ENCODE results near the gene WDR7.

WDR7 gene

DNA sequence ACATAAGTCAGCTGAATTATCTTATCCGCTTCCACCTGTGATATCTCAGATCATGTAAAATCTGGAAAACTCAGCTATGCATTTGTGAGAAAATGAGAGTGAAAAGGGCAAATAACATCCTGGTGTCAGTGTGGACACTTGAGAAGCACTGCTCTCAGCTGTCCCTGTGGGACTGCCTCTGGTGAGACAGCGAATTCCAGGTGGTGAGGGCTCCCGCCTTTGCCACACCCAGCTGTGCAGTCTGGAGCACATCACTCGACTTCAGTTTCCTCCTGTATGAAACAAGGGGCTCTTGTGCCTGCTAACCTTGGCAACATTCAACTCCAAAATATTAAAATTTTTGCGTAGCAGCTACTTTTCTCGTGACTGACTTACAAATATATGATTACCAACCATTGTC is 300.9 kb downstream of the WDR7 start:
- no peak for DNase-seq

- no peak for DNase-seq
Measured at GRCh38 chr18:56953428-56954198, 302.5 kb downstream of the WDR7 start.

DNA sequence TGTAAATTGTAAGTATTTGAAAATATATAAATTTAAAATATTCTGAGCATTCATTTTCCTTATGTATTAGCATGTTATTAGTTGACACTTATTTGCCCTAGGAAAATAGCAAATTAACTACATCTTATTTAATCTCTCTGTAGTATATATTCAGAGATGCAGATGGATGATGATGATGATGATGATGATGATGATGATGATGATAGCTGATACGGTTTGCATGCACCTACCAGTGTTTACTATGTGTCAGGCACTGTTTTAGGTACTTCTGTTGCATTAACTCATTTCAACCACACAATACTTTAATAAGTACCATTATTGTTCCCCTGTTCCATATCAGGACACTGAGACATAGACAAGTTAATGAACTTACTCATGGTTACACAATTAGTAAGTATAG is 304.3 kb downstream of the WDR7 start:
- no peak for DNase-seq

DNA sequence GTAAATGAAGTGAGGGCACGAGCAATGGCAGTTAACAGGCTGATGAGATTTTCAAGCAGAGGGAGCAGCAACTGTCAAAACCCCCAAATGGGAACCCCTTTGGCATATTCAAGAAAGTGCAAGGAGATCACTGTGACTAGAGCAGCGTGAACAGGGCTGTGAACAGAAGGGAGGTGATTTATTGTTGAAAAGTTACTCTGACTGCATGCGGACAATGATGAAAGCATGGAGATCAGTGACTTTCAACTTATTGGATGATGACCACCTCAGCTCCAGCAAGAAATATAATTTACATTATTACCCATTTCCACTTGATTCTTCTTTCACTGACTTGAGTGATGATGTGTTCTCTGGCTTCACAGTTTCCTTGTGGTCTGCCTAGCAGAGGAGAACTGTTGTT is 308.0 kb downstream of the WDR7 start:
- DNase-seq = no peak

DNA sequence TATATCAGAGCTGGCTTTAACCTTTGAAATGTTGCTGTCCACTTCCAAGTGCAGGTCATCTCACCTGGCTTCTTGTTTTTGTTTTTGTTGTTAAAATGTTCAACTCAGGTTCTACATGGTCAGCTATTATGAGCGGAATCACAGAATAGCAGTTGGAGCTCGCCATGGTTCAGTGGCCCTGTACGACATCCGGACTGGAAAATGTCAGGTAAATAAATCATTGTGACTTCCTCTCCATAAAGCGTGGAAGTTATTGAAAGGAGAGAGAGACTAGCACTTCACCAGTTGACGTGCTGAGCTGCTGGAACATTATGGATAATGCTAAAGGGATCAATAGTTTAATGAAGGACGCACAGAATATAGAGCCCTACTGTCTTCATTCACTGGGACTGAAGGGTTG is 311.2 kb downstream of the WDR7 start:
- DNase-seq = no peak

- no peak for DNase-seq
Measured at GRCh38 chr18:56967035-56967434, 315.9 kb downstream of the WDR7 start.

GRCh38 chr18:56973487-56973886 is 322.3 kb downstream of the WDR7 start:
- no peak for DNase-seq

GRCh38 chr18:56974141-56974540 is 323.0 kb downstream of the WDR7 start:
- no peak for DNase-seq

DNA sequence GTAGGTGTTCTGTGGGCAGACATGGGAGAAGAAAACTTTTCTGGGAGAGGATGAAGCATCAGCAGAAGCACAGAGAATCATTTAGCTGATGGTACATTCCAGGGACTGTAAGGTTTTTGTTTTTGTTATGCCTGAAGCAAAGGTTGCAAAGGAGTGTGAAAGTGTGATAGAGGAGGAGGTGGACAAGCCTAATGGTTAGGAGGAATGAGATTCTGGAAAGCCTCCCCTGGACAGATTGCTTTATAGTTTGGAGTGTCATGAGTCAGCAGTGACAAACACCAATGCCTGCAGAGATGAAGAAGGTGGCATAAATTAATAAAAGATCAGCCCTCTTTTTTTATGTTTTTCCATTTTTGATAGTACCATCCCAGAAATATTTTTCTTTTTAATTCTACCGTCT is 324.1 kb downstream of the WDR7 start:
- no peak for DNase-seq

GRCh38 chr18:56977309-56977708 is 326.1 kb downstream of the WDR7 start:
- DNase-seq = no peak

- no peak for DNase-seq
Measured at GRCh38 chr18:56977771-56978170, 326.6 kb downstream of the WDR7 start.

DNA sequence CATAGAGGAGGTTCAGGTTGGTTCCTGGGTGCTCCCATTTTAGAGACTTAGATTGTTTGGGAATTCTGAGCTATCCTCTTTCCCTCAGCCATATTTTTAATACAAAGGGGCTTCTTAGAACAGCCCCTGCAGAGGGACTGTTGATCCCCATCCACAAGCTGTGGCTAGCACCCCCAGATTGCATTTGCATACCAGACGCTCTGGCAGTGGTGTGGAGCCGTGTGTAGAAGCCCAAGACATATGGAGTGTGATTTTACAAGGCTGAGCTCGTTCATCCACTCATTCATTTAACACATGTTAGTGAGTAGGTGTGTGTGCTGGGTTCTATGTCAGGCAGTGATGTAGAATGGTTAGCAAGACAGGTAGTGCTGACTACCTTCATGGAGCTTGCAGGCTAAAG is 329.0 kb downstream of the WDR7 start:
- DNase-seq = no peak

DNA sequence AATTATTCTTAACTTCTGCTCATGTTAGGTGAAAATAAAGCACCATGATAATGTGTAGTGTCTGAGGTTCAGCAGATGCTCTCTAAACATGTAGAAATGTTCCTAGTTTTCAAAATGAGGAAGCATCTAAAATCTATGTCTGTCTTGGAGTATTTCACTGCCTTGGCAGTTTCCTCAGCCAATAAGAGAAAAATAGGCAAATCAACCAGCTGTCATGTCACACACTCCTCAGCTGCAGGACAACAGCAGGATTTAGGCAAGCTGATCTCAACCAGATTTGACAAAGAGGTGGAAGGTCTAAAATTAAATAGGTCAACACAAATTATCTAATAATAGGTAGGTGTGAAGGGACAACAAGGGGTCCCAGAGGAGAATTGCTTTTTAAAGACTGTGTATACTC is 331.6 kb downstream of the WDR7 start:
- no peak for DNase-seq

- no peak for DNase-seq
Measured at GRCh38 chr18:56983275-56983992, 332.3 kb downstream of the WDR7 start.

DNA sequence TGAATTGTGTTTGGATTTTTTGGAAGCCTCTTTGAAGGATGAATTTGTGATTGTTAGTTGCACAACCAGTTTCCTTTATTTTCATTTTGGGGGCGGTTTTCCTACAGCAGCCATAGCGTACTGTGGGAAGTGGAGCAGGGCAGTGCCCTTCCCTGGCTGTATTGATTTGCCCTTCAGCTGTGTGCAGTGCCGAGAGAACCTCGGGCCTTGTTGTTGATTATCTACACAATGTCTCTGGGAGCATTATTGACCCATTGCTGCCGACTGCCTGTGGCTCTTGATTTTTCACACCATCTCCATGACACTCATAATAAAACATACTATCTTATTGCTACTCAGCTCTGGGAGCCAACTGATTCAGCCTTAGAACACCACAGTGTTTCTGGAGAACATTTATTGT is 333.6 kb downstream of the WDR7 start:
- DNase-seq = no peak

- DNase-seq = no peak
Measured at GRCh38 chr18:56986829-56987228, 335.7 kb downstream of the WDR7 start.

- no peak for DNase-seq
Measured at GRCh38 chr18:56987236-56987635, 336.1 kb downstream of the WDR7 start.

DNA sequence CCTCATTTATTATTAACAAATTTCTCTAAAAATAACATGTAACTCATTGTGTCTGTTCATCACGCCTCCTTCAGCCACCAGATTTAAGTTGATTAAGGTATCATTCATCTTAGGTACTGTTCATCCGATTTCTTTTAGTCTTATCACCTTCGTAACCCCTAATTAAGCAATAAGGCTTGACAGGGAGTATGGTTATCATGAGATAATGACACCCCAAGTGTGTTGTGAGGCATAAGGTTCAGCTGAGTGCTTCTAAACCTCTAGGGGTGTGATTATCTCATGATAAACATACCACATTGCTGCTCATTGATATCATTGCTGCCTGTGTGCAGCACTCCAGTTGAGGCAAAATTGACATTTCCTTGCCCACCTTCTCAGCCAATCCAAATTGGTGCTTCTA is 336.9 kb downstream of the WDR7 start:
- DNase-seq = no peak

- DNase-seq = no peak
Measured at GRCh38 chr18:56990678-56991077, 339.5 kb downstream of the WDR7 start.

- no peak for DNase-seq
Measured at GRCh38 chr18:56992777-56993176, 341.6 kb downstream of the WDR7 start.

DNA sequence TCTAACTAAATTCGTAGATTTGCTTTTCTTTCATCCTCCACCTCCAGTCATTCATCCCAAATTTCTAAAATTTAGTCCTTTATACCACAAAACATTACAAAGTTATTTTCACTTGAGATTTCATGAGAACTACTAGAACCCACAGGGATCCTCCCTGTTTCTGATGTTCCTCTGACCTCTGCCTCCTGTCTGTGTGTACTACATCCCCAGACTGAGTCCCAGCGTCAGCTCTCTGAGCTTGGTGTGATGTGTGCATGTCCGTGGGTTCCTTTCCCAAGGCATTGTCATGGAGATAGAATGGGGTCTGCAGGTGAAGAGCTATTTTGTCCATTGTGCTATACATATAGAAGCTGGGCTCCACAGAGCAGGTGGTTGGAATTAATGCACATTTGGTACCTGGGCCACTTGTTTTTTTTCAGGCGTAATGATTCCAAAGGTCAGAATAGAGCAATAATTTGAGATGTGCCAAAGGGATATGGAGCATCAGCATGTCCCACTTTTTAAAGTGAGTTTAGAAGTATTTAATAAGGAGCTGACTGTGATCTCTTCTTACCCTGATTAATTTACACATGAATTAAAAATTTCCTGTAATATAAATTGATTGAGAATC is 344.5 kb downstream of the WDR7 start:
- no peak for DNase-seq

GRCh38 chr18:56997200-56997599 is 346.0 kb downstream of the WDR7 start:
- DNase-seq = no peak

- no peak for DNase-seq
Measured at GRCh38 chr18:56999823-57000222, 348.7 kb downstream of the WDR7 start.

GRCh38 chr18:57002627-57003026 is 351.5 kb downstream of the WDR7 start:
- no peak for DNase-seq
